ENCODE measurements around the gene MAGEF1.
"Not testable (repeated sequence)": the region's sequence is repeated elsewhere in the genome, so short reads cannot be mapped to it uniquely, and the experiment has no call there.

Gene MAGEF1

DNA sequence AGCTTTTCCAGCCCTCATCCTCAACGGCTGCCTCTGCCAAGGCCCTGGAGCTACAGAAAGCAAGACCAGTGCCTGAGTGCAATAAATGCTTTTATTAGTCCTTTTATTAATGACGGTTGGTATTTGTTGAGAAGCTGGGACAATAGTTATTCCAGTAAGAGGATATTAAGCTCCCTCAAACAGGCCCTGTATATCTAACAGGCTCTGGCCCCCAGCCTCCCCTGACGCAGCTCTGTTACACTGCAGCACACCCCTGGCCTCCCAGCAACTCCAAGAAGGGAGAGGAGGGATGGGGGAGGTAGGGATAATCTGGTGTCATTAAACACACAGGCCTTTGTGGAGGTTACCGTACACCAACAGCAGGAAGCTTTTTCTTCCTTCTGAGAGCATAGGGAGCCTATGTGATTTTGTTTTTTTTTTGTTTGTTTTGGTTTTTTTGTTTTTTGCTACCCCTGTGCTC is 30.8 kb upstream of the MAGEF1 start:
- no peak for DNase-seq (ENCODE audit: low read depth, low spot score)

DNA sequence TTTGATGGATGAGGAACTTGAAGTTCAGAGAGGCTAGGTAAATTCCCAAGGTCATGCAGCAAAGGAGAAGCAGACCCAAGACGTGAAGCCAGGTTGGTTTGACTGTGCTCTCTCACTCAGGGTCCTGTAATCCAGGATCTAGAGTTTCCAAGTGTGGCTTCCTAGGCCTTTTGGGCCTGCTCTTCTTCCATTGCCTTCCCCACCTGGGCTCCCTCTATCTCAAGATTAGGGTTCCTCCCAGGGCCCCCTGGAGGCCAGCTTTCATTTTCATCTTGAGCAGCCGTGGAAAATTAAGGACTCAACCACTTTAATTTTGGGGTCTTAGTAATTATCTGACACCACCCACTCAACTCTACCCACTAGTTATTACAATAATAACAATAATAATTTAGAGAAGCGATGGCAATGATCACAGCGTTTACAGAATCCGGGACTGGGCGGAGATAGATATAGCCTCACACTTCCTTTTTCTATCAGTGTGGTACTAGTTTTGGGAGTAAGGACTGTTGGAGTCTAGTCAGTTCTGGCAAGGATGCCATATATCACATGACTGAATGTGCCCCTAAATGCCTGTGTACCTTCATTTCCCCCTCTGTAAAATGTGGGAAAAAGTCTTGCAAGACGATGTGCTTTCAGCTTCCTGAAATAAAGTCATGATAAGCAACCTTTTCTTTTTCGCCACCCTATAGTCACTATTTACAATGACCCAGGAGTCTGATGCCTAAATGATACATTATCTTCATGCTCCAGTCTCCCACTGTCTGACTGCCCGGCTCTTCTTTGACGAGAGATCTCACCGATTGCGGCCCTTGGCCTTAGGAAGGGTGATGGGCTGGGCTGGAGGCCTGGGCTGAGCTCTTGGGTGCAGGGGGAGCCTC is 30.2 kb upstream of the MAGEF1 start:
- DNase-seq (ENCODE audit: low read depth, low spot score): no peak

DNA sequence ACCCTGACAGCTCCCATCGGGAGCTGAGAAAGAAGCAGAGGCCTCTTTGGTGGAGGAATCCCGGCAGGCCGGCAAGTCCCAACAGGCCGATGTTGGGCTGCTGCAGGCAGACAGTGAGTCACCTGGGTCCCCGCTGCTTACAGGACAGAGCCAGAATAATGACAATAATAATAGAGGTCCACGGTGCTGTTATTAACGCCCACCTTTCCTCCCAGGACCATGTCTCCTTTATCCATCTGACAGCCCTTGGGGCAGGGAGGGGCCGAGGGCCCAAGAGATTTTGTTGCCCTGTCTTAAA is 29.3 kb upstream of the MAGEF1 start:
- no peak for DNase-seq (ENCODE audit: low read depth, low spot score)

DNA sequence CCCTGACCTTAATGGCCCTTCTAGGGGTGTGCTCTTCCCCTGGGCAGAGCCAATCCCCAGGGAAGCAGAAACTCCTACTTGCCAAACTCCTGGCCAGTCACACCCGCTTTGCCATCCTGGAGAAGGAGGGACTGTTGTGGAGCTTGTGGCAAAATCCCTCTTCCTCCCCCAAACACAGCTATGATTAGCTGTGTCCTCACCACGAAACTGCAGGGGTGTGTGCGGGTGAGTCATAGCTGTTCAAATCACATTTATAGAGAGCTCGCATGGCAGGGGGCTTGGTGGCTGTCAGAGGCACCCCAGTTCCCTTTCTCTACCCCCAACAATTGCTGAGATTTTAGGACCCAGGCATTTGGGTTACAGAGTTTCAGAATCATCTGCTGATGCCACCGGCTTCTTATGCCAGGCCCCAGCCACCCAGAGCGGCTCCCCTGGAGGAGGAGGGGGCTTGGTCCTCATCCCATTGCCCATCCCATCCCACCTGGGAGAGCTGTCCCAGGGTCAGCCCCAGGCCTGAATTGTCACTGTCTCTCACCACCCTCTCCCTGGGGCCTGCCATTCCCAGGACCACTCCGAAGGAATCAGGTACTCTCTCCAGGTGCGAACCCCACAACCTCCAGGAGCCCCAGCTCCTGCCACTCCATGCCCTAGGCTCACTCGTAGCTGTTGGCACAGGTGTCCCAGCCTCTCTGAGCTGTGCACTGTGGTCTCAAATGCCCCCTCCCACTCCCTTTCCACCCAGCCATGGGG is 28.8 kb upstream of the MAGEF1 start:
- DNase-seq (ENCODE audit: low read depth, low spot score): no peak

DNA sequence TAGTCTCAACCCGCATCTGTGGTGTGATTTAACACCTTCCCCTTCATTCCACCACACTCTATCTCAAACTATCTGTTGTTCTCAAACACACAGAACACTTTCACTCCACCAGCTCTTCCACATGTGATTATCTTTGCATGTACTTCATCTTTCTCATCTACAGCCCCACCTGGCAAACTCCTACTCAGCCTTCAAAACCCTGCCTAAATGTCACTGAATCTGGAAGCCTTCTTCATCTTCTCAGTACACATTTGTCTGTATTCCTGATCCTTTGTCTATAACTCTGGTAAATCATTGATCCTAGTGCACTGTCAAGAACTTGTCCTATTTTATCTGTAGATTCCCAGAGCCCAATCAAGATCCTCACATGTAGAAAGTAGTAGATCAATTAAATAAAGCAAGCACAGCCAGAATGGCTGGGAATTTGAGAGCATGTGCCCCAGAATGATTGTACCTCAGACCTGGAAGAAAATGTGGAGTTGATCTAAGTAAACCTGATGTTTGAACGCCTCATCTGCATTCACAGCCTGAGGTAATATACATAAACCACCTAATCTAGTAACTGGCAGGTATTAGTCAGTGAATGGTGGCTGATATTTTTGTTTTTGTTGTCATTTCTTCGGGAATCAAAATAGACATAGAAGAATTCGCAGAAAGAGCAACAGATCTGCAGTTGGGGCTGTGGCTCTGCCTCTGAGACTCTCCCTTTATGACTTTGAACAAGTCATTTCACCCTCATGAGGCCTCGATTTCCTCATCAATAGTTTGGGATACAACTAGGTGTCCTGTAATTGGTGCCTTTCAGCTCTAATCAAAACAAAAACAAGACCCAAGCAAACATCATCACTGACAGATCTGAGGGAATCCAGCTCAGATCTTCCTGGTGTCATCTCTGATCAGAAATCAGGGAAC is 28.0 kb upstream of the MAGEF1 start:
- no peak for DNase-seq (ENCODE audit: low read depth, low spot score)

DNA sequence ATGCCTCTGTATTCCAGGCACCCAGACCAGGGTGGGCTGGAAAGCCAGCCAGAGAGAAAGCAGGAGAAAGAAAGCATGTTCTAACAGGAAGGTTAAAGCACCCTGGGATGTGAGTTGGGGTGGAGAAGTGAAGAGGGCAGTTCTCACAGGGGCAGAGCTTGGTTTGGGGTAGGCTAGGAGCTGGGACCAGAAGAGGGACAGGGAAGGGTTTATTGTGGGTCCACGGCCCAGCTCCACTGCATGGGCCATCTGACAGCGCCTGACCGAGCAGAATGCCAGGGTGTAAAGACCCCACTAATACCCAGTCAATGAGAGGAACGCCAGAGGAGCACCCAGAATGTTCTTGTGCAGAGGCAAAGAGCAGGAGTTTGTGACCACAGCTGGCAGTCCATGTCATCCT is 27.1 kb upstream of the MAGEF1 start:
- DNase-seq (ENCODE audit: low read depth, low spot score): no peak

DNA sequence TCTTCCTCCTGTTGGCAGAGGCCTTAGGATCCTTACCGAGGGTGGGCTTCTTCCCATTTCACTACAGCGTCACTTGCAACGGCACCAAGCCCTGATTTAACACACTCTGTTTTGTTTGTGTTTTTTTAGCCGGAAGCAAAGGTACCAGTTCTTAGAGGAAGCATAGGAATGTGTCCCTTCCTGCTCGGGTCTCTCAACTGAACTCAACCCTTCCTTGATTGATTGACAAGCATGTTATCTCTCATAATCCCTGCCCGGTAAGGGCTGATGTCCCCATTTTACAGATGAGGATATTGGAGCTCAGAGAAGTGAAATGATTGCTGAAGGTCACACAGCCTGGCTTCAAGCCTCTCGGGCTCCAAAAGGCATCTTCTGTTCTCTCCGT is 26.6 kb upstream of the MAGEF1 start:
- no peak for DNase-seq (ENCODE audit: low read depth, low spot score)

DNA sequence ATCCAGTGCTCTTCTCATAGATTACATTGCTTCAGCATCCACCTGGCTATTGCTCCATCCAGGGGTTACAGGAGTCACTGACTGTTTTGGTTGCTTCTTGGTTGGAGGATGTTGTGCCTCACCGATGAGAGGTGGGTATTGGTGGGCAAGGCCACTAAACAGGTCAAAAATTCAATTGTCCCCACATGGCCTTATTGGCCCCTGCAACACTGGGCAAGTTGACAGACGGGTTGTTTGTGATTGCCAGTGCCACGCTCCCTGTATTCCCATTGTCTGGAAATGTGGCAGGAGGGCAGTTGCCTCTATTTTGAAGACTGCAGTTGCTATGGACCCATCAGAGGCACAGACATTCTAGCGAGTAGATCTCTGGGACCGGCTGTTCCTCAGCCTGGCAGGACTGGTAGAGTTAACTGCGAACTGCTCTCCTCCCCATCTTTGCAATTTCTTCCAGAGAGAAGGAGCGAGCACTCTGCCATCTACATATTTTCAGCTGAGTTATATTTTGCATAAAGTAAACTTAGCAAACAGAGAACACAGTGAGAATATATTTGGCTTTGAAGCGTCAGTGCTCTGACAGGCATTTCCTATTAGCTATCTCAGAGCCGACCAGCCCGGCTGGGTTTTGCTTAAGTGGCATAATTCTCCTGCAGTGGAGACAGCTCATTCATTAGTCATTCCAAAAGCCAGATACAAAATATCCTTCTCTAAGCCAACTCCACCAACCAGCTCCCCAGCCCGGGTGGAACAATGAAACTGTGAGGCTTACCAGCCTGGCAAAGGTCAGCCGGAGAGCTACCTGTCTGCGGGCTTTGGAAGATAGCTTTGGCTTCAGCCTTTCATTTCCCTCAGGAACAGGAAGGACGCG is 26.0 kb upstream of the MAGEF1 start:
- no peak for DNase-seq (ENCODE audit: low read depth, low spot score)

DNA sequence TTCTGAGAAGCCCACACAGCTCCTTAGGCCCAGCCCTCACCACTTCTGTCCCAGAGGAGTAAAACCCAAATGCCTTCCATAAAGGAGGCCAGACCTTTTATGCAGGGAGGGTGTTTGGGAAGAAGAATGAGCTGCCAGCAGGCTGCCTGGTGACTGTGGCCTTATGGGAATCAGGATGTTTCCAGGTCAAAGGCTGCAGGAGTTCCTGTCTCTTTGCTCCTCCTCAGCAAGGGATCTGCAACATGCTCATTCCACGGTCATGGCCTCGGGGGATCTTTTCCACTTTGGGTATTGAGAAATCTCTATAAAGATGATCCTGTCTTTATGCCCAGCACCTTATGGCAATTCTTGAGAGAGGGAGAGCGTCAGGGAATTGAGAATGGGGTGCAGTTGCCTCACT is 25.2 kb upstream of the MAGEF1 start:
- DNase-seq (ENCODE audit: low read depth, low spot score): no peak

DNA sequence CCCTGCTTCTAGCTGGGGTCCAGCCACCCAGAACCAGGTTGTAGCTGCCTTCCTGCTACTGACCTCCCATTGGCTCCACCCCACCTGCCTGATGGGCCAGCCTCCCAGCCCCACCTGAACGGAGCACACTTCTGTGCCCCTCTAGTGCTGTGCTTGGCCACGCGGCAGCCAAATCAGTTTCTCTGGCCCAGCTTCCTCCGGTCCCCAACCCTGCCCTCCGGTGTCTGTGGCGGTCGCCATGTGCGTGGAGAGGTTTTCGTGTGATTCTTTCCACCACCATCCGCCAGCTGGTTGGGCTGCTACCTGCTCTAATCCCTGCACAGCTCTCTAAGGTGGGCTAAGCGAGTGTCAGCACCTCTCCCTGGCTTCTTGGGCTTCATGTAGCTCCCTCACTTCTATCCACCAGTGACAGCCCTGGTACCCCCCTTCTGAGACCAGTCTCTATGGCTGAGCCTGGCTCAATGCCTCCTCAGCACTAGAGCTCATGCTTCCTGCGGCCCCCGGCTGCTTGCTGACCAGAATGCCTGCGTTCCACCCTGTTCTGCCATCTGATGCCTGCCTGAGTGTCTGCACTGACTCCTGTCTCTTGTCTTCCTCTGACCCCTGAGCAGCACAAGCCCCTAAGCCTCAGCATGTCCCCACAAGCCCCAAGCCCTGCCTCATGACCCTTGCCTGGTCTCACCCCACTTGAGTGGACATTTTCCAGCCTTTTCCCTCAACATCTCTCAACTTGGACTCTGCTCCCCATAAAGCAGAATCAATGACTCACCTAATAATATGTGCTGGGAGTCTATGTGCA is 23.2 kb upstream of the MAGEF1 start:
- DNase-seq (ENCODE audit: low read depth, low spot score): no peak

DNA sequence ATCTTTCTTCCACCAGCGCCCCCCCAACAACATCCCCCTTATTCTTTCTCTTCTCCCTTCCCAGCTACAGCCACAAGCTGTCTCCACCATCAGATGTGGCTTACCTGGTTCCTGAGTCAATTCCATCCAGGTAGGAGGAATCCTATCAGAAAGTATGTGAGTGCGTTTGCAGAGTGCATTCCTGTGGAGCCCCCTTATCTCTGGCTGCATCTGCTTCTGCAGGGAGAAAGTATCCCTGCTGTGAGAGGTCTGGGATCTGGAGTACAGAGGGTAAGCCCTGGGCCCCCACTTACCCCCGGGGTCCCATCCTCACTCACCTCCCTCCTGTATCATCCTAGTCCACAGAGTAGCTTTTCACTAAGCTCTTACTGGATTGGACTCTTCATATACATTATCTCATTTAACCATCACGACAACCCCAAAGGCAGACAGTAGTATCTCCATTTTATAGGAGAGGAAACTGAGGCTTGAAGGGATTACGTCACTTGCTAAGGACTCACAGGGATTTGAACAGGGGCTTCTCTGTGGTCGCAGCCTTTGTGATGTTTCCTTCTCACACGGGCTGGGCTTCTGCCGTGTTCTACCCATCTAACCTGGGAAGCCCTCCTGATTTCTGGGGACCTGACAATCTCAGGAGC is 22.2 kb upstream of the MAGEF1 start:
- no peak for DNase-seq (ENCODE audit: low read depth, low spot score)

DNA sequence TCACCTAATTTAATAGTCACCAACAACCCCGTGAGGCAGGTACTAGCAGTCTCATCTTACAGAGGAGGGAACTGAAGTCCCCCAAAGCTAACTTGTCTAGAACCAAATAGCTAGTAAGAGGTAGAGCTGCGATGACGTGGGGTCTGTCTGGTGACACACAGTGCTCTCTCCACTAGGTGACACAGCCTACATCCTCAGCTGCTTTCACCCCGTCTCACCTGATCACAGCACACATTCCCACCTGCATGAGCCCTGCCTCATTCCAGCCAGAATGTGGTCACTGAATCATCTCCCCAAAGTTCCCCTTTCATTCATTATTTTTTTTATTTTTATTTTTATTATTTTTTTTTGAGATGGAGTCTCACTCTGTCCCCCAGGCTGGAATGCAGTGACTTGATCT is 21.3 kb upstream of the MAGEF1 start:
- DNase-seq (ENCODE audit: low read depth, low spot score): no peak

DNA sequence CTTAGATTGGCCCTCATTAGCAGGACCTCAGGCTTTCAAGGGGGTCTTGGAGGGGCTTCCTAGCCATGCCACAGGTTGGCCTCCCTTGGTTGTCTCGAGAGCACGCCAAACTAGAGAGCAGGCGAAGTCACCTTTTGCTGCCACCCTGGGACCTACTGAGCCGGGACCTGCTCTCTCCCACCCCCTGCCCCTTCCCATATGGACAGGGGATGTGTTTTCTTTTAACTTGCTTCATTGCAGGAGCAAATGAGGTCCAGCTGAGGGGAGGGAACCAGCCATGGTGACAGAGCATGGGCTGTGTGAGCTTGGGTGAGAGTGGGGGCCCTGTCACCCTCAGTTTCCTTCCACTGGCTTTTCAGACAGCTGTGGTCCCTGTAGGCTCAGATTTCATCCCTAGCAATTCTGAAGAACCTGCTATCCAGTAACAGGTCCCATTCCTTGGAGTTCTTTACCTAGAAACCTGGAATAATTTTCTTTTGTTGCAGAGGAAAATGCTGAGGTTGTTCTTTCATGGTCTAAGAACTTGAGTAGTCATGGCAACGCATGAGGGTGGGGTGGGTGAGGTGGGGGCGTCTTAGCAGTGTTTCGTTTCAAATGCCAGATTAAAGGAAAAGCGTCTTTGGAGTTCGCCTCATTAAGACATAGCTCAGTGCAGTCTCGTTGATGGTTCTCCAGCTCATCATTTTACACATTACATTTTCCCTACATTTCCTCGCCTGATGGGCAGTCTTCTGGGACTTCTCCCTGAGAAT is 20.1 kb upstream of the MAGEF1 start:
- DNase-seq (ENCODE audit: low read depth, low spot score): no peak

DNA sequence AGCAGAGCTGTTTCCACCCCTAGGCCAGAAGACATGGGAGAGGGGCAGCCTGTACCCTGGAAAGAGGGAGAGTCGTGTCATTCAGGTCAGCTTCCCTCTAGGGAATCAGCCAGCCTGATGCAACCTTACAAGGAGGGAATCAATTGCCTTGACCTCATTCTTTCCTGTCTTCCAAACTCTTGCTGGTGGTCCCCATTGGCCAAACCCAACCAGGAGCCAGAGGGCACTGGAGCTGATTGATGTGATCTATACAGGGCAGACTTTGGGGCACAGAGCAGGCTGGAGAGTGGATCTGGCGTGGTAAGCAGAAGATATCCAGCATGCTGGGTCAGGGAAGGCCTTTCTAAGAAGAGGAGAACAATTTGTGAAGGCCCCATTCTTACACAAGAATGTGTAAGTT is 19.1 kb upstream of the MAGEF1 start:
- DNase-seq (ENCODE audit: low read depth, low spot score): no peak

DNA sequence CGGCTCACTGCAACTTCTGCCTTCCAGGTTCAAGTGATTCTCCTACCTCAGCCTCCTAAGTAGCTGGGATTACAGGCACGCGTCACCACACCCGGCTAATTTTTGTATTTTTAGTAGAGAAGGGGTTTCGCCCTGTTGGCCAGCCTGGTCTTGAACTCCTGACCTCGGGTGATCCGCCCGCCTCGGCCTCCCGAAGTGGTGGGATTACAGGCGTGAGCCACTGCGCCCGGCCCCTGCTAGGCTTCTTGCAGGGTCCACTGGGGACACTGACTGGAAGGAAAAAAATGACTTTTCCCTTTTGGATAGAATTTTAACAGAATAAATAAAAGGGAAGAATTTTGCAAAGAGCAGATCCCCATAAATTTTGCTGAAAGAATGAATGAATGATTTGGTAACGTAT is 17.3 kb upstream of the MAGEF1 start:
- DNase-seq (ENCODE audit: low read depth, low spot score): not testable (repeated sequence)

DNA sequence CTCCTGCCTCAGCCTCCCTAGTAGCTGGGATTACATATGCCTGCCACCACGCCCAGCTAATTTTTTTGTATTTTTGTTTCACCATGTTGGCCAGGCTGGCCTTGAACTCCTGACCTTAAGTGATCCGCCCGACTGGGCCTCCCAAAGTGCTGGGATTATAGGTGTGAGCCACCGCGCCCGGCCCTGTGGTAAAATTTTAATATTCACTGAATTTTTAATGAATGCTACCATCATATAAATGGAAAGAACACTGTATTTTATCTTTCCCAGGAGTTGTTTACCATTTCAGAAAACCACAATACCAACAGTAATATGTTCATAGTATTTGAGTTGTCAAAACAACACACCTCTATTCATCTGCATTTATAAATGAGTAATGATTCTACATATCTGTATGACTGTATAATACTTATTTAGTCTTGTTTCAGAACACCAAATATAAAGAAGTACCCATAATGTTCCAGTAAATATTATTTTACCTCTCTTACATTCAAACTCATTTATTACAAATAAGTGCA is 16.2 kb upstream of the MAGEF1 start:
- DNase-seq (ENCODE audit: low read depth, low spot score): no peak

DNA sequence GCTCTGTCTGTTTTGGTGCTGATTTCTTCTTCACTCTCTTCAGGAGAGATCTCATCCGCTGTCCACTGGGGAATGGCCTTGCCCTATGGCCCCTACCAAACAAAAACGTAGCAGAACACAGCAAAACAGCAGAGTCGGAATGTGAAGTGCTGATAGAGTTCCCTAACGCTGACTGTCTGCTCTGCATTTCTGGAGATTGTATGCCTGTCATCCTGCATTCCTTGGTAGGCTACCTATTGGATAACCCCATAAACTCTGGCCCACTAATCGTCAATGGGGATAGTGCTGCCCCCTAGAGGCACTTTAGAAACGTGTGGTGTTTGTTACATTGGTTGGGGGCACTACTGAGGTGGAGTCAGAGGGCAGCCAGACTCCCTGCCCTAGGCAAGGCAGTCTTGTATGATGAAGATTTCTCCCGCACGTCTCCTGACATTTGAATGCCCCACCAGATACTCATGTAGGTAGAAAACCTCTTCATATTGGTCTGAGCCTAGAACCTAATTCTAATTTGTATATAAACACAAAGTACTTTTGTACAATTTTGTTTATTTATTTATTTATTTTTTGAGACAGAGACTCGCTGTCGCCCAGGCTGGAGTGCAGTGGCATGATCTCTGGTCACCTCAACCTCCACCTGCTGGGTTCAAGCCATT is 15.6 kb upstream of the MAGEF1 start:
- DNase-seq (ENCODE audit: low read depth, low spot score): no peak

DNA sequence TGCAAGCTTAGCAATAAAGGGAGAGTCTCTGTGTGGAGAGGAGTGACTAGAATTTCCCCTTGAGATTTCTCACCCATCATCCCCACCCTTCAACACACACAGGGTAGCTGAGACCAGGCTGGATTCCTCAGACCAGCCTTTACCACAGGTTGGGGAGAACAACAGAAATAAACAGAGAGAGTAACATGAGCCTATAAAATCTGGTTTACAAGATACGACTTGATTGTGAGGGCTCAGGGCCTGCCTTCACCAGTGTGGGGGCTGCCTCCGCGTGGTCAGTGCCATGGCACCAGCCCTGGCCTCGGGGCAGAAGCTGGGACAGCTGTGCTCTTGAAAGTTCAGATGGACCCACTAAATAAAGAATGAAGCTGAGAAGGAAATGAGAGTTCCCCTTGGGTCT is 14.6 kb upstream of the MAGEF1 start:
- DNase-seq (ENCODE audit: low read depth, low spot score): no peak
